HG02798 (cell line): ENCODE data around the gene NUP98.

ENCODE experiments used
- ATAC-seq: cut with Tn5 transposase; IDR thresholded peaks from one replicate; pipeline ENCODE4 v1.9.1; 2021; ENCODE audit warnings: mild to moderate bottlenecking; ENCODE audit not compliant: unreplicated experiment, poor library complexity

The NUP98 gene

GRCh38 chr11:3738723-3739122, 58.6 kb downstream of the NUP98 start:
- ATAC-seq = no peak

DNA sequence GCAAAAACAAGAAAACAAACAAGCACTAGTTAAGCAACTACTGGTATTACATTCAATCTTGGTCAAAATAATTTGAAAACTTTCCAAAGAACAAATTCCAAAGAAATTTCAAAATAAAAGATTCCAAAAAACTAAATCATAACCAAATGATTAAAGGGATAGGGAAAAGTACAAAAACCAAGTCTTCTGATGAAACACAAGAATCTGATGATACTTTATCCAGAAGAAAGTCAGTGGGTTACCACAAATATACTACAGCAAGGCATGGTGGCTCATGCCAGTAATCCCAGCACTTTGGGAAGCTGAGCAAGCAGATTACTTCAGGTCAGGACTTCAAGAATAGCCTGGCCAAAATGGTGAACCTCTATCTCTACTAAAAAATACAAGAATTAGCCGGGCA, 59.1 kb downstream of the NUP98 start:
- ATAC-seq = no peak

DNA sequence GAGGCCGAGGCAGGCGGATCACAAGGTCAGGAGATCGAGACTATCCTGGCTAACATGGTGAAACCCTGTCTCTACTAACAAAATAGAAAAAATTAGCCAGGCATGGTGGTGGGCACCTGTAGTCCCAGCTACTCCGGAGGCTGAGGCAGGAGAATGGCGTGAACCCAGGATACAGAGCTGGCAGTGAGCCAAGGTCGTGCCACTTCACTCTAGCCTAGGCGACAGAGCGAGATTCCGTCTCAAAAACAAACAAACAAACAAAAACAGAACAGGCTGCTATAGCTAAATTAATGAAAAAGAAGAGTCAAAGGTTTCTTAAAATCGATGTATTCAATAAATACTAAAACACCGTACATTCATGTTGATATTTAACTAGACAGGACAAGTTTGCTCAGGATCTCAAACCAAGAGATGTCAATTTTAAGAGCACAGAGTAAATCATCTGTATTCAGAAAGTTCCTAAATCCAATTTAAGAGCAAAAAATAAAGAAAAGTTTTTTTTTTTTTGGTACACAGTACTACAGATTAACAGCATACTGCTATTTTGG, 59.9 kb downstream of the NUP98 start:
- no peak for ATAC-seq

DNA sequence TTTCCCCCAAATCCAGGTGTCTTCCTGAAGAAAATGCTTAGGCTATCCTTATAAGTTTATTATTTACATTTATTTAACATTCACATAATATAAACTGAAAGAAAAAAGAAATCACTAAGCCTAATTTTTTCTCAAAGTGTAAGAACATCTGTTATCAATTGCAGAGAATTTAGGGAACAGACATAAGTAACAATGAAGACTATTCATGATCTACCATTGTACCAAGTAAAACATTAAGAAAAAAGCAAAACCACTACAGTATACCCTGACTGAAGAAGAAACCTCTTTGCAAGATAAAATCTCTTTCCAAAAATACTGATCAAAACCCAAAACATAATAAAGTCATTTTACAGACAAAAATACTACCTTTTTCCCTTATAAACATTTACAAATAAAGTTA, 60.5 kb downstream of the NUP98 start:
- no peak for ATAC-seq

DNA sequence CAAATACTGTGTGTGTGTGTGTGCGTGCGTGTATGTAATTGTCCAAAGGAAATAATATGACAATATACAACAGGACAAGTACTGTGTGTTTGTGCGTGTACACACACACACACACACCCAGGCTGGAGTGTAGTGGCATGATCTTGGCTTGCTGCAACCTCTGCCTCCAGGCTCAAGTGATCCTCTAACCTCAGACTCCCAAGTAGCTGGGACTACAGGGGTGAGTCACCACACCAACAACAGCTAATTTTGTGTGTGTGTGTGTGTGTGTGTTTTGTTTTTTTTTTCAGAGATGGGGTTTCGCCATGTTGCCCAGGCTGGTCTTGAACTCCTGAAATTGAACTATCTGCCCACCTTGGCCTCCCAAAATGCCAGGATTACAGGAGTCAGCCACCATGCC, 61.5 kb downstream of the NUP98 start:
- no peak for ATAC-seq

GRCh38 chr11:3732671-3733436, 64.5 kb downstream of the NUP98 start:
- ATAC-seq = no peak

- no peak for ATAC-seq
Measured at GRCh38 chr11:3723014-3723708, 74.2 kb downstream of the NUP98 start.

DNA sequence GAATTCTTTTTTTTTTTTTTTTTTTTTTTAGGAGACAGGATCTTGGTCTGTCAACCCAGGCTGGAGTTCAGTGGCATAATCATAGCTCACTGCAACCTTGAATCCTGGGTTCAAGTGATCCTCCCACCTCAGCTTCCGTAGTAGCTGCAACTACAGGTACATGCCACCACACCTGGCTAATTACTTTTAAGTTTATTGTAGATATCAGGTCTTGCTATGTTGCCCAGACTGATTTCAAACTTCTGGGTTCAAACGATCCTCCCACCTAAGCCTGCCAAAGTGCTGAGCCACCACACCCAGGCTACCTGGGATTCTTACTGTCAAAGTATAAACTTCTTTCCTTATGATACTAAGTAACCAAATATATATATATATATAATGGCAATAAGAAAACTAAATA, 75.3 kb downstream of the NUP98 start:
- no peak for ATAC-seq

- ATAC-seq = no peak
Measured at GRCh38 chr11:3720997-3721396, 76.4 kb downstream of the NUP98 start.

DNA sequence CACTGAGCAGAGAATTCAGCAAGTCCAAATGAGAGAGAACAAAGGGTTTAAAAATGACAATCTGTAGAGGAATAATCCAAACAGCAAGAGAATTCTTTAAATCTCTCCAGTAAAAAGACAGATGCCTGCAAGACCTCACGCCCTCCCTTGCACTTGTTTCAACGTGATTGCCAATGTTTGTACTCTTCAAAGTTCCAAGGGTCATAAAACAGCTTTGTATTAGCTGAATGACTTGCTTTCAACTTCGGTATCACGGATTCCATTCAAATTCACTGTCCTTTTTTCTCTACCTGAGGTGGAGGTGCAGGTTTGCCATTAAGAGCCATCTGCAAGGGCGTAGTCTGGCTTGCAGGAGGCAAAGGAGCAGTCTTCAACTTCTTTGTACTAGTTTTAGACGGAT, 85.1 kb downstream of the NUP98 start:
- no peak for ATAC-seq

DNA sequence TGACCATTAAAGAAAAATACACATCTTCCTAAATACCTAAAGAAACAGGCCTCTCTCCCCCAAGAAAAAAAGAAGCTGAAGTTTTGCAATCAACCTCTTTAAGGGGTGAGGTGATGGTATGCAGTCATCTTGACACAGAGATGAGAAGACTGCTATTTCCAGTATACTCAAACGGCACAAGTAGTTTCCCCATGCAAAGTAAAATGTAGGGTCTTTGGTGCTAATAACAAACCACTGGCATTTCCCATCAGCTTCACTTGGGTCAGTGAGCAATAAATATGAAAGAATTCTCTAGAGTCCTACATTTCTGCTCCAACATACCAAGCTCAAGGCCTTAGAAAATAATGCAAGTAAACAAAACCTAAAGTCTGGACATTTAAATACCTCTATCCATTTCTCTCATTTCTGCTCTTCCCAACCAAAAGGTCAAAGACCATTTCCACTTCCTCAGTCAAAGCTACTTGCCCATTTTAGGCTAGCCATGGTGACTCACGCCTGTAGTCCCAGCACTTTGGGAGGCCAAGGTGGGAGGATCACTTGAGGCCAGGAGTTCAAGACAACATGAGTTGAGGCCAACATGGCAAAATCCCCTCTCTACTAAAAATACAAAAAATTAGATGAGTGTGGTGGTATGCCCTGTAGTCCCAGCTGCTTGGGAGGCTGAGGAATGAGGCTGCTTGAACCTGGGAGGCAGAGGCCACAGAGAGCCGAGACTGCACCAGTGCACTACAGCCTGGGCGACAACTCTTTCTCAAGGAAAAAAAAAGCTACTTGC, 86.7 kb downstream of the NUP98 start:
- no peak for ATAC-seq

DNA sequence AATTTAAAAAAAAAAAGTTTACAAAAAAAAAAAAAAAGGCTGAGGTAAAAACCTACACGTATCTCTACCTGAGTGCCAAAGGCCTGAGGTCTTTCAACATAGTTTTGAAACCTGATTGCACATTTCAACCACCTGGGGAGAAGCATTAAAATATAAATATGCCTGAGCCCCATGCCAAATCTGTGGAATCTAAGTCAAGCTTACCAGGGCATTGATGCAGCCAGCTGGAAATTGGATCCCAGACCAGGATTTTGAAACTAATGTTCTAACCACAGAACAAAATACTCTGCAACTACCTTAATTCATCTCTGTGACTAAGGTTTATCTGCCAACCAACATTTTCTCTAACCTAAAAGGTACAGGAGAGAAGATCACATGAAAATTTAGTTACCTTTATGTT, 87.4 kb downstream of the NUP98 start:
- no peak for ATAC-seq

DNA sequence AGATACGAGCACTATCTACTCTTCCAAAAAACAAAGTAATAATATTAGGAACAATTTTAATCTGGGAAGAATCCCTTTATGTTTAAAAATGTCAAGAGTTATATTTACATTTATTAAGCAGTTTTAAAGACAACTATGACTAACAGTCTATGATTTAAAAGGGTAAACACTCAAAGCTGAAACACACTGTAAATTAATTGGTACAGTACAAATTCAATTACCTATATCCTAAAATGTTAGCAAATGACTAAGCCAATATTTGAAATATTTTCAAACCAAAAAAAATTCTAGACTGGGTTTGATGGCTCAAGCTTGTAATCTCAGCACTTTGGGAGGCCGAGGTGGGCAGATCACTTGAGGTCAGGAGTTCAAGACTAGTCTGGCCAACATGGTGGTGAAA, 90.2 kb downstream of the NUP98 start:
- no peak for ATAC-seq

- ATAC-seq = no peak
Measured at GRCh38 chr11:3703383-3703782, 94.0 kb downstream of the NUP98 start.

DNA sequence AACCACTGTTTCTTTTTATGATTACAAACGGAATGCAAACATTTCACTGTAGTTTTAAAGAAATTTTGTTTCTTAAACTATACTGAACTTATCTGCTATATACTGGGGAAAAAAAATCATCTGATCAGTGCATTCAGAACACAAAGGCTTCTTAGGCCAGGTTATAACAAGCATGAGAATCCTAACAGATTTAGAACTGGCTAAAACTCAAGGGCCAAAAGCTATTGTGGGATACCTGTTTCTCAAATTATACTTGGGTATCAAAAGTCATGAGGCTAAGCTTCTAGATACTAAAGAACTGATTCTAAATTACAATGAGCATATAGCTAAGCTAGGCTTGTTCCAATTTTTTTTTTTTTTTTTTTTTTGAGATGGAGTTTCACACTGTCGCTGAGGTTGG, 96.4 kb downstream of the NUP98 start:
- ATAC-seq = no peak

DNA sequence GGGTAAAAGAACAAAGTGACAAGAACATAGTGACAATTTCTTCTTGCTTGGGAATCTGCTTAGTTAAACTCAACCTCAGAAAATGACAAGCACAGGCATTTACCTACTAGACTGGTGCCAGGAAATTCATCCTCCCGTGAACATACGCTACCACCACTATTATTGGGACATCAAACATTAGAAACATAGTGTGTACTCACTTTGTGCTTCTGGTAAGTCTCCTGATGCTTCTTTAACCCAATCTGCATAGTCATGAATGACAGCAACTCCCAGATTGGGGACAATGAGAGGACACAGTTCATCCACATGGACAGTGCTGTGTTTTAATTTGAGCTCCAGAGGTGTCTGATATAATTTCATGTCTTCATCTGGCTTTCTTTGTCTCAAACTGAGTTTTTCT, 96.9 kb downstream of the NUP98 start:
- ATAC-seq = no peak

DNA sequence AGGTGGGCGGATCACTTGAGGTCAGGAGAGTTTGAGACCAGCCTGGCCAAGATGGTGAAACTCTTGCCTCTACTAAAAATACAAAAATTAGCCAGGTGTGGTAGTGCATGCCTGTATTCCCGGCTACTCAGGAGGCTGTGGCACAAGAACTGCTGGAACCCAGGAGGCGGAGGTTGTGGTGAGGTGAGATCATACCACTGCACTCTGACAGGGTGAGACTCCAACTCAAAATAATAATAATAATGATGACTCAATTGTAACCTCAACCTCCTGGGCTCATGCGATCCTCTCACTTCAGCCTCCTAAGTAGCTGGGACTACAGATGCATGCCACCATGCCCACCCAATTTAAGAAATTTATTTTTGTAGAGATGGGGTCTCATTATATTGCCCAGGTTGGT, 110.6 kb downstream of the NUP98 start:
- no peak for ATAC-seq

DNA sequence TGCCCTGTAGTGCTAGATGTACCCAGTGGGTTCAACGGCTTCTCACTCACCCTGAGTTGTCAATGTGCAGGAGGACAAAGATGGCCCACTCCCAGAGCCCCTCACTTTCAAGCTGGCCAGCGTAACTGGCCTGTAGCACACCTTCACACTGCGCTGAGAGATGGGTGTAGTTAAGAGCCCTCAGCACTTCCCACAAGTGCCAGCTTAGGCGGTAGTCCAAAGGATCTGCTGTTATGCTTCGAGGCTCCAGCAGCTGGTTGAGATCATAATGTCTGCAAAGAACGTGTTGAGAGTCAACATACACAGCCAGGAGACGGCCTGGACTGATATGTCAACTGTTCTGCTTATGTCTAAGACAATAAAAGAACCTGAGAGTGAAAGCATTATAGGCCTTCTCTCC, 111.4 kb downstream of the NUP98 start:
- ATAC-seq = no peak

DNA sequence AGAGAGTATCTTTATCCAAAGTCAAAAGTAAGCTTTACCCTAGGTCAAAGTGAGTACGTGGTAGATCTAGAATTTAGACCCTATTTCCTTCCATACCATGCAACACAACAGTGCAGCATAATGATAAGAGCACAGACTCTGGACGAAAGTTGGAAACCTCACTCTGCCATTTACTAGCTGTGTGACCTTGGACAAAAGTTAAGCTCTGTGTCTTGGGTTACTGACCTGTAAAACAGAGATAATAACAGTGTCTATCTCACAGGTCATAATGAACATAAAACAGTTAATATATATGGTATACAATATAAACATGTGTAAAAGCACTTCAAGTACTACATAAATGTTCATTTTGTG, 112.6 kb downstream of the NUP98 start:
- no peak for ATAC-seq

- no peak for ATAC-seq
Measured at GRCh38 chr11:3684129-3684818, 113.1 kb downstream of the NUP98 start.

- no peak for ATAC-seq
Measured at GRCh38 chr11:3683039-3683438, 114.3 kb downstream of the NUP98 start.
